Prostate gland (tissue), 2 donors: ENCODE measurements around the gene LRRC28. TPM values are rescaled to one million over a fixed set of nuclear protein-coding genes. Genes with fewer than 3 reads are reported as not detected.

ENCODE experiments used
- DNase-seq: peaks from one replicate; pipeline ENCODE4 v3.0.0-alpha.2; 2019; ENCODE audit warnings: low spot score
- H3K27ac ChIP-seq, 2 donors: fragments of 200-600 bp; sonication (generic); 2 replicates each; pipeline ENCODE4 v1.5.1; 2017 to 2019
- H3K27me3 ChIP-seq: fragments of 200-600 bp; sonication (generic); replicated peaks from 2 replicates; pipeline ENCODE4 v1.5.1; 2019; ENCODE audit not compliant: insufficient read depth
- H3K36me3 ChIP-seq, 2 donors: fragments of 200-600 bp; sonication (generic); 1 replicate in 1 of 2; 2 replicates in 1 of 2; pipeline versions ENCODE4 v1.5.1 to v1.8.1; 2017 to 2019
- H3K4me1 ChIP-seq: fragments of 200-600 bp; sonication (generic); replicated peaks from 2 replicates; pipeline ENCODE4 v1.5.1; 2019
- H3K4me3 ChIP-seq, 2 donors: fragments of 200-600 bp; sonication (generic); 2 replicates each; pipeline ENCODE4 v1.5.1; 2017 to 2019
- H3K9me3 ChIP-seq: fragments of 200-600 bp; sonication (generic); 2 replicates; pipeline ENCODE4 v1.5.1; 2017
- CTCF ChIP-seq, 4 experiments: fragments of 200-600 bp in 2 of 4; fragments of 450-650 bp in 2 of 4; sonication (generic) in 2 of 4; IDR thresholded peaks; 1 replicate in 3 of 4; 2 replicates in 1 of 4; pipeline ENCODE4 v1.5.1; 2016 to 2019; ENCODE audit warnings: antibody characterized with exemption in 4 of 4, mild to moderate bottlenecking in 2 of 4, moderate library complexity in 2 of 4
- POLR2A ChIP-seq: fragments of 450-650 bp; IDR thresholded peaks from one replicate; pipeline ENCODE4 v1.6.1; 2016; ENCODE audit warnings: antibody characterized with exemption, mild to moderate bottlenecking
- POLR2AphosphoS5 ChIP-seq: sonication (generic); formaldehyde crosslinking; IDR thresholded peaks from one replicate; pipeline ENCODE4 v1.6.1; 2017; ENCODE audit warnings: antibody characterized with exemption
- WGBS: methylation state at CpG from one replicate; pipeline ENCODE4 v1.1.5; 2018; 5-methylcytosine and 5-hydroxymethylcytosine counted together
- intact Hi-C: fragments of 100-400 bp; cut with DNase I; formaldehyde crosslinking; loops from one replicate; pipeline ENCODE4 v1.14.2; 2022
- total RNA-seq, 2 donors: library from RNA; depleted of rRNA; stranded (reverse); fragments of >200 nt; gene quantifications; one replicate each; pipeline ENCODE4 v1.1.0, GENCODE V29; 2016

LRRC28 gene
- total RNA-seq, 2 donors from 2014 or later = 16.0 to 36.8 TPM

- no peak for TF ChIP-seq CTCF (IDR thresholded peaks at IDR 0.05)
- no peak for TF ChIP-seq POLR2A
- no peak for TF ChIP-seq POLR2AphosphoS5
- no peak for DNase-seq
- H3K4me3 ChIP-seq = no peak overlapping the region
- H3K27ac ChIP-seq = no peak overlapping the region
- intact Hi-C loops = no loop called here
- H3K4me1 ChIP-seq = no peaks in the 10 kb centered on the region
- H3K9me3 ChIP-seq = no peaks in the 10 kb centered on the region
- H3K27me3 ChIP-seq = no peaks in the 10 kb centered on the region
- 45% methylated on average over 8 of the region's 8 CpGs for WGBS
- no peaks in the 10 kb centered on the region for H3K36me3 ChIP-seq
Measured at GRCh38 chr15:99387421-99388168, 136.3 kb downstream of the LRRC28 start.

GRCh38 chr15:99390667-99391066 lies 139.4 kb downstream of the LRRC28 start:
- Histone ChIP-seq H3K9me3 (no peaks in the 10 kb centered on the region), H3K27me3 (no peaks in the 10 kb centered on the region), H3K4me3 (no peak overlapping the region), H3K36me3 (no peaks in the 10 kb centered on the region), H3K27ac (no peak overlapping the region), H3K4me1 (no peaks in the 10 kb centered on the region)
- DNase-seq = no peak
- intact Hi-C loops = no loop called here
- 70% methylated on average over 5 of the region's 5 CpGs for WGBS
- no peak for TF ChIP-seq POLR2A
- no peak for TF ChIP-seq POLR2AphosphoS5
- no peak for TF ChIP-seq CTCF (IDR thresholded peaks at IDR 0.05)

- Histone ChIP-seq H3K27me3 (no peaks in the 10 kb centered on the region), H3K4me3 (no peak overlapping the region), H3K4me1 (no peaks in the 10 kb centered on the region), H3K27ac (no peak overlapping the region), H3K36me3 (no peaks in the 10 kb centered on the region), H3K9me3 (no peaks in the 10 kb centered on the region)
- no peak for TF ChIP-seq POLR2AphosphoS5
- TF ChIP-seq POLR2A = no peak
- no peak for TF ChIP-seq CTCF (IDR thresholded peaks at IDR 0.05)
- WGBS = 26% methylated on average over 1 of the region's 1 CpG
- intact Hi-C loops = no loop called here
- no peak for DNase-seq
Measured at GRCh38 chr15:99393641-99394040, 142.4 kb downstream of the LRRC28 start.

GRCh38 chr15:99396375-99396774 lies 145.1 kb downstream of the LRRC28 start:
- H3K4me3 ChIP-seq = no peak overlapping the region
- H3K4me1 ChIP-seq = no peaks in the 10 kb centered on the region
- no peak overlapping the region for H3K27ac ChIP-seq
- 78% methylated on average over 5 of the region's 5 CpGs for WGBS
- TF ChIP-seq POLR2A (no peak), POLR2AphosphoS5 (no peak), CTCF (IDR thresholded peaks at IDR 0.05) (no peak)
- intact Hi-C loops = no loop called here
- H3K36me3 ChIP-seq = no peaks in the 10 kb centered on the region
- no peaks in the 10 kb centered on the region for H3K27me3 ChIP-seq
- no peaks in the 10 kb centered on the region for H3K9me3 ChIP-seq
- DNase-seq = no peak

- Histone ChIP-seq H3K4me3 (no peak overlapping the region), H3K27ac (no peak overlapping the region), H3K9me3 (no peaks in the 10 kb centered on the region), H3K4me1 (no peaks in the 10 kb centered on the region), H3K36me3 (no peaks in the 10 kb centered on the region), H3K27me3 (no peaks in the 10 kb centered on the region)
- TF ChIP-seq CTCF (IDR thresholded peaks at IDR 0.05) (no peak), POLR2A (no peak), POLR2AphosphoS5 (no peak)
- no peak for DNase-seq
- 89% methylated on average over 5 of the region's 5 CpGs for WGBS
- intact Hi-C loops = no loop called here
Measured at GRCh38 chr15:99399061-99399460, 147.8 kb downstream of the LRRC28 start.
